ENCODE data around the gene FIBCD1.

Gene FIBCD1

DNA sequence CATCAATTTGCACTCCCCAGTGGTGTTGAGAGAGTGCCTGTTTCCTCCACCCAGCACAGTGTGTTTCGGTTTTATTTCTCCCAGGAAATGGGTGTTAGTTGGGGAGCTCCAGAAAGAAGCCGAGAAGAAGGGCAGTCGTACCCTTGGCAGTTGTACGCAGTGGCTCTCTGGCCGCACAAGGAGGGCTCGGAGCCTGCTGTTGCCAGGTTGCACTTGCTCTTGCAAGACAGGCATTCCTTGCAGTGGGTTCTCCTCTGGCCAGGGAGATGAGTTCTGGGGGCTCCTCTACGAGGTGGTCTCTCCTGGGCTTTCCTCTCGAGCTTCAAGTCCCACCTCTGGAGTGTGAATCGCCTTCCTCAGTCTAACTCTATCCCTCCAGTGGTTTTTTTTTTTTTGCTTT, 71.5 kb downstream of the FIBCD1 start:
- H3K36me3 ChIP-seq (ENCODE audit: control insufficient read depth, insufficient read depth, low read length): peaks cover 5% of the 10 kb centered on the region
- H3K27me3 ChIP-seq (replicated peaks; ENCODE audit: control insufficient read depth, insufficient read depth, low read length): no peaks in the 10 kb centered on the region
- TF ChIP-seq, protein P1, sequence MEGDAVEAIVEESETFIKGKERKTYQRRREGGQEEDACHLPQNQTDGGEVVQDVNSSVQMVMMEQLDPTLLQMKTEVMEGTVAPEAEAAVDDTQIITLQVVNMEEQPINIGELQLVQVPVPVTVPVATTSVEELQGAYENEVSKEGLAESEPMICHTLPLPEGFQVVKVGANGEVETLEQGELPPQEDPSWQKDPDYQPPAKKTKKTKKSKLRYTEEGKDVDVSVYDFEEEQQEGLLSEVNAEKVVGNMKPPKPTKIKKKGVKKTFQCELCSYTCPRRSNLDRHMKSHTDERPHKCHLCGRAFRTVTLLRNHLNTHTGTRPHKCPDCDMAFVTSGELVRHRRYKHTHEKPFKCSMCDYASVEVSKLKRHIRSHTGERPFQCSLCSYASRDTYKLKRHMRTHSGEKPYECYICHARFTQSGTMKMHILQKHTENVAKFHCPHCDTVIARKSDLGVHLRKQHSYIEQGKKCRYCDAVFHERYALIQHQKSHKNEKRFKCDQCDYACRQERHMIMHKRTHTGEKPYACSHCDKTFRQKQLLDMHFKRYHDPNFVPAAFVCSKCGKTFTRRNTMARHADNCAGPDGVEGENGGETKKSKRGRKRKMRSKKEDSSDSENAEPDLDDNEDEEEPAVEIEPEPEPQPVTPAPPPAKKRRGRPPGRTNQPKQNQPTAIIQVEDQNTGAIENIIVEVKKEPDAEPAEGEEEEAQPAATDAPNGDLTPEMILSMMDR (IDR thresholded peaks at IDR 0.05; ENCODE audit: insufficient read depth, low read length, poor library complexity, severe bottlenecking): no peak
- no peak for DNase-seq (ENCODE audit: extremely low read depth, insufficient read length)
- H3K4me3 ChIP-seq (replicated peaks; ENCODE audit: low read depth, low read length): no peak overlapping the region

- no peak for DNase-seq (ENCODE audit: extremely low read depth, insufficient read length)
- peaks cover 5% of the 10 kb centered on the region for H3K36me3 ChIP-seq (ENCODE audit: control insufficient read depth, insufficient read depth, low read length)
- TF ChIP-seq, protein P1 (IDR thresholded peaks at IDR 0.05; ENCODE audit: insufficient read depth, low read length, poor library complexity, severe bottlenecking): peak; percentile 87
These were observed 72.5 kb downstream of the FIBCD1 start for GRCh38 chr9:130866474-130866965.

GRCh38 chr9:130865921-130866320, 73.1 kb downstream of the FIBCD1 start:
- Histone ChIP-seq H3K36me3 (ENCODE audit: control insufficient read depth, insufficient read depth, low read length) (peaks cover 5% of the 10 kb centered on the region), H3K4me3 (replicated peaks; ENCODE audit: low read depth, low read length) (no peak overlapping the region), H3K27me3 (replicated peaks; ENCODE audit: control insufficient read depth, insufficient read depth, low read length) (no peaks in the 10 kb centered on the region)
- TF ChIP-seq, protein P1 (IDR thresholded peaks at IDR 0.05; ENCODE audit: insufficient read depth, low read length, poor library complexity, severe bottlenecking): no peak
- DNase-seq (ENCODE audit: extremely low read depth, insufficient read length): no peak

More at GRCh38 chr9:130866474-130866965, 72.5 kb downstream of the FIBCD1 start:
- Histone ChIP-seq H3K27me3 (replicated peaks; ENCODE audit: control insufficient read depth, insufficient read depth, low read length) (no peaks in the 10 kb centered on the region), H3K4me3 (replicated peaks; ENCODE audit: low read depth, low read length) (no peak overlapping the region)

DNA sequence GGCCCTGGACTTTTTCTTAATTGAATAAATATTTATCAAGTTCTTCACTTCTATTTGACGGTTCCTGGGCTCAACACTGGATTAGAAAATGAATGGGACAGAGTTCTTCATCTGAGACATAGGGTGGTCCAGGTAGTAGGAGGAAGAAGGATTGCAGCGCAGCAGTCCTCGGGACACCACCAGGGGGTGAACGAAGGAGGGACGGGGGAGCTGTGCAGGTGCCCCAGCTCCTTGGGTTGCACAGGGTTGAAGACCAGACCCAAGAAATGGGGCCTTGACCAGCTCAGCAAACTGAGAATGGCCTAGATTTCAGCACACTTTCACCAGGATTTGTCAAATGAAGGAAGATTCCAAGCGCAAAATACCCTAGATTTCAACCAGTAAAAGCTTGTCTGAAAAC, 74.5 kb downstream of the FIBCD1 start:
- TF ChIP-seq, protein P1 (IDR thresholded peaks at IDR 0.05; ENCODE audit: insufficient read depth, low read length, poor library complexity, severe bottlenecking): no peak
- Histone ChIP-seq H3K4me3 (replicated peaks; ENCODE audit: low read depth, low read length) (no peak overlapping the region), H3K36me3 (ENCODE audit: control insufficient read depth, insufficient read depth, low read length) (peaks cover 9% of the 10 kb centered on the region), H3K27me3 (replicated peaks; ENCODE audit: control insufficient read depth, insufficient read depth, low read length) (no peaks in the 10 kb centered on the region)
- no peak for DNase-seq (ENCODE audit: extremely low read depth, insufficient read length)

DNA sequence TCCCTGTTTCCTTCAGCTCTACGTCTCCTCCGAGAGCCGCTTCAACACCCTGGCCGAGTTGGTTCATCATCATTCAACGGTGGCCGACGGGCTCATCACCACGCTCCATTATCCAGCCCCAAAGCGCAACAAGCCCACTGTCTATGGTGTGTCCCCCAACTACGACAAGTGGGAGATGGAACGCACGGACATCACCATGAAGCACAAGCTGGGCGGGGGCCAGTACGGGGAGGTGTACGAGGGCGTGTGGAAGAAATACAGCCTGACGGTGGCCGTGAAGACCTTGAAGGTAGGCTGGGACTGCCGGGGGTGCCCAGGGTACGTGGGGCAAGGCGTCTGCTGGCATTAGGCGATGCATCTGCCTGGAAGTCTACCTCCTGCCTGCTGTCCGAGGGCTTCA, 76.3 kb downstream of the FIBCD1 start:
- H3K27me3 ChIP-seq (replicated peaks; ENCODE audit: control insufficient read depth, insufficient read depth, low read length): no peaks in the 10 kb centered on the region
- H3K4me3 ChIP-seq (replicated peaks; ENCODE audit: low read depth, low read length): no peak overlapping the region
- no peak for DNase-seq (ENCODE audit: extremely low read depth, insufficient read length)
- peaks cover 13% of the 10 kb centered on the region for H3K36me3 ChIP-seq (ENCODE audit: control insufficient read depth, insufficient read depth, low read length)
- TF ChIP-seq, protein P1 (IDR thresholded peaks at IDR 0.05; ENCODE audit: insufficient read depth, low read length, poor library complexity, severe bottlenecking): no peak

- TF ChIP-seq, protein P1 (IDR thresholded peaks at IDR 0.05; ENCODE audit: insufficient read depth, low read length, poor library complexity, severe bottlenecking): no peak
- no peaks in the 10 kb centered on the region for H3K27me3 ChIP-seq (replicated peaks; ENCODE audit: control insufficient read depth, insufficient read depth, low read length)
- no peak for DNase-seq (ENCODE audit: extremely low read depth, insufficient read length)
- no peak overlapping the region for H3K4me3 ChIP-seq (replicated peaks; ENCODE audit: low read depth, low read length)
- H3K36me3 ChIP-seq (ENCODE audit: control insufficient read depth, insufficient read depth, low read length): peaks cover 13% of the 10 kb centered on the region
These were observed 76.8 kb downstream of the FIBCD1 start for GRCh38 chr9:130862217-130862616.

Data from GM06990 (cell line).